Progenitor cell of endocrine pancreas (in vitro differentiated cells): ENCODE data around the gene ADAMTS6. TPM values are rescaled to one million over a fixed set of nuclear protein-coding genes. Genes with fewer than 3 reads are reported as not detected.

Experiments used
- DNase-seq: peaks from one replicate; pipeline ENCODE4 v3.0.0; 2021; ENCODE audit warnings: low spot score; ENCODE audit not compliant: unreplicated experiment
- H3K27ac Mint-ChIP-seq: 2 replicates; pipeline ENCODE4 v1.8.0; 2021; ENCODE audit warnings: mild to moderate bottlenecking, moderate library complexity, mixed read lengths
- H3K27me3 Mint-ChIP-seq: 2 replicates; pipeline ENCODE4 v1.8.0; 2021; ENCODE audit warnings: mixed read lengths
- H3K36me3 Mint-ChIP-seq: 2 replicates; pipeline ENCODE4 v1.8.0; 2022; ENCODE audit warnings: mixed read lengths; ENCODE audit not compliant: insufficient read depth
- H3K4me1 Mint-ChIP-seq: 2 replicates; pipeline ENCODE4 v1.8.0; 2021; ENCODE audit warnings: low read depth, mixed read lengths
- H3K4me3 Mint-ChIP-seq: 2 replicates; pipeline ENCODE4 v1.8.0; 2021; ENCODE audit warnings: low read depth, mild to moderate bottlenecking, moderate library complexity, mixed read lengths
- H3K9me3 Mint-ChIP-seq: 2 replicates; pipeline ENCODE4 v1.8.0; 2021; ENCODE audit warnings: low read depth, mixed read lengths
- total RNA-seq: library from RNA; stranded (reverse); gene quantifications from 2 replicates; pipeline ENCODE4 v1.2.1, GENCODE V29; 2021
- TF ChIP-seq, protein P1 (sequence below): fragments of 200-600 bp; sonication (generic); IDR thresholded peaks from one replicate; pipeline ENCODE4 v1.5.0; 2021; ENCODE audit warnings: antibody characterized with exemption, mild to moderate bottlenecking; ENCODE audit not compliant: unreplicated experiment

ADAMTS6 gene
- total RNA-seq, 1 donor from 2014 or later: 13.0 TPM

DNA sequence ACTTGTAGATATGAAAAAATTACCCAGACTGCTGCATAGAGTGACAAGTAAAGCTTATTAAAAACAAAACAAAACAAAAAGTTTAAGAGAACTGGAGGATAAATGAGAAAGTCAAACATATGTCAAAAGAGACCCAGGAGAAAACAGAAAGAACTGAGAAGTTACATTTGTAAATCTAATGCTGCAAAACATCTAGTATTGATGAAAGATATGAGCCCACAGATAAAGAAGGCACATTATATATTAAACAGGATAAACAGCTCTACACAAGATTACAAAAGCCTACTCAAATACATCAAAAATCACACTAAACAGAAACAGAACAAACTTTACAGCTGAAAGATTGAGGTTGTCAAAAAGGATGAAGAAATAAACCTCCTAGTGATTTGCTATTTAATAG, 55.1 kb downstream of the ADAMTS6 start:
- Mint-ChIP-seq H3K27me3 (no peaks in the 10 kb centered on the region), H3K4me3 (no peak overlapping the region), H3K4me1 (no peaks in the 10 kb centered on the region), H3K9me3 (peaks cover 7% of the 10 kb centered on the region), H3K36me3 (peaks cover 4% of the 10 kb centered on the region), H3K27ac (no peak overlapping the region)
- TF ChIP-seq, protein P1, sequence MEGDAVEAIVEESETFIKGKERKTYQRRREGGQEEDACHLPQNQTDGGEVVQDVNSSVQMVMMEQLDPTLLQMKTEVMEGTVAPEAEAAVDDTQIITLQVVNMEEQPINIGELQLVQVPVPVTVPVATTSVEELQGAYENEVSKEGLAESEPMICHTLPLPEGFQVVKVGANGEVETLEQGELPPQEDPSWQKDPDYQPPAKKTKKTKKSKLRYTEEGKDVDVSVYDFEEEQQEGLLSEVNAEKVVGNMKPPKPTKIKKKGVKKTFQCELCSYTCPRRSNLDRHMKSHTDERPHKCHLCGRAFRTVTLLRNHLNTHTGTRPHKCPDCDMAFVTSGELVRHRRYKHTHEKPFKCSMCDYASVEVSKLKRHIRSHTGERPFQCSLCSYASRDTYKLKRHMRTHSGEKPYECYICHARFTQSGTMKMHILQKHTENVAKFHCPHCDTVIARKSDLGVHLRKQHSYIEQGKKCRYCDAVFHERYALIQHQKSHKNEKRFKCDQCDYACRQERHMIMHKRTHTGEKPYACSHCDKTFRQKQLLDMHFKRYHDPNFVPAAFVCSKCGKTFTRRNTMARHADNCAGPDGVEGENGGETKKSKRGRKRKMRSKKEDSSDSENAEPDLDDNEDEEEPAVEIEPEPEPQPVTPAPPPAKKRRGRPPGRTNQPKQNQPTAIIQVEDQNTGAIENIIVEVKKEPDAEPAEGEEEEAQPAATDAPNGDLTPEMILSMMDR: no peak
- DNase-seq: no peak

DNA sequence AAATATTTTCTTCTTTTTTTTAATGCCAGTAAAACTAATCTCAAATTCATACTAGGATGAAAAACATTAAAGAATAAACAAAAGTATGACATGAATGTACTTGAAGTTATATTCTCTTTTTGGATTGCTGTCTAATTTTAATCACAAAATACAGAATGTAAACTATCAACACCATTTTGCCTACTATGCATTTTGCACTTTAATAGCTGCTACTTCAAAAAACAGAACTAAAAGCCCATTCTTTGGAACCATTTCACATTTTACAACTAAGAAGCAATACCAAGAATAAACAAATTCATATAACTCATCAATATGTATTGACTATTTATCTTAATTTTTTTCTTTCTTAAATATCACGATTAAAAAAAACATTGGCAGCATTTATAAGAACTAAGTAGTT, 58.1 kb downstream of the ADAMTS6 start:
- Mint-ChIP-seq H3K4me3 (no peak overlapping the region), H3K36me3 (peaks cover 18% of the 10 kb centered on the region), H3K9me3 (peaks cover 21% of the 10 kb centered on the region), H3K27ac (no peak overlapping the region), H3K4me1 (no peaks in the 10 kb centered on the region), H3K27me3 (no peaks in the 10 kb centered on the region)
- DNase-seq: no peak
- TF ChIP-seq, protein P1: no peak

DNA sequence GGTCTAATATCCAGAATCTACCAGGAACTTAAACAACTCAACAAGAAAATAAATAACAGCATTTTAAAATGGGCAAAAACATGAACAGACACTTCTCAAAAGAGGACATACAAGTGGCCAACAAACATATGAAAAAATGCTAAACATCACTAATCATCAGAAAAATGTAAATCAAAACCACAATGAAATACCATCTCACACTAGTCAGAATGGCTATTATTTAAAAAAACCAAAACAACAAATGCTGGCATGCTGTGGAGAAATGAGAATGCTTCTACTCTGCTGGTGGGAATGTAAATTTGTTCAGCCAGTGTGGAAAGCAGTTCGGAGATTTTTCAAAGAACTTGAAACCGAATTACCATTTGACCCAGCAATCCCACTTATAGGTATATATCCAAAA, 63.1 kb downstream of the ADAMTS6 start:
- Mint-ChIP-seq H3K36me3 (peaks cover 18% of the 10 kb centered on the region), H3K9me3 (peaks cover 31% of the 10 kb centered on the region), H3K4me1 (no peaks in the 10 kb centered on the region), H3K27me3 (no peaks in the 10 kb centered on the region), H3K27ac (no peak overlapping the region), H3K4me3 (no peak overlapping the region)
- TF ChIP-seq, protein P1: no peak
- DNase-seq: no peak

DNA sequence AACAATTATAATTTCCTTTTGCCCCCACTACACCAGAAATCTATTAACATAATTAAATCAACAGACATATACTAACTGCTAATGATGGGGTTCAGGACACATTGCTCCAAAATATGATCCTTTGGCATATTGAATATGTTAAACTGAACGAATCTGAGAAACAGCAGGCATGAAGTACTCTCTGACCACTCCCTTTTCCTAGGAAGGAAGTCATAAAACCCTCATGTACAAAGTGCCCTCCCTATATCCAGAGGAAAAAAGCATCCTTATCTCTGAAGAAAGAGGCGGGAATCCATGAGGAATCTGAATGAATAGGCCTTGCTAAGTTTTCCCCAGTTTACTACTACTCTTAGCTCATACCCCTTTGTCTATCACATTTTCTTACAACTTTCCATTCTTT, 67.9 kb downstream of the ADAMTS6 start:
- no peak overlapping the region for H3K27ac Mint-ChIP-seq
- H3K4me3 Mint-ChIP-seq: no peak overlapping the region
- H3K9me3 Mint-ChIP-seq: peaks cover 14% of the 10 kb centered on the region
- no peaks in the 10 kb centered on the region for H3K4me1 Mint-ChIP-seq
- H3K27me3 Mint-ChIP-seq: no peaks in the 10 kb centered on the region
- TF ChIP-seq, protein P1: no peak
- DNase-seq: no peak
- H3K36me3 Mint-ChIP-seq: peaks cover 4% of the 10 kb centered on the region

DNA sequence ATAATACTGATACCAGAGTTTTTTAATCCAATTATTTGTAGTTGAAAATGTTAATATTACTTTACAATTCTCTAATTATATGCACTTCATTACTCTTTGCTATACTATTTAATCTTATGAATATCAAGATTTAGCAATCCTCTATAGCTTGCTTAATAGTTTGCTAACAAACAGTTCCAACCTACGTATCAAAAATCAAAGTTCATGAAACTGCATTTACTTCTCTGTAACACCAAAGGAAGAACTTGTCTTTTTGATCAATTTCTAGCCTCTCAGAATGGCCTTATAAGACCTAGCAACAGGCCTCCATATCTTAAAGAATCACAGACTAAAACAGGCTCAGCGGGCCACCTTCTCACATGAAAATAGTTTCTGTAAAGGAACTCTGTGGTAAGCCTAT, 68.9 kb downstream of the ADAMTS6 start:
- Mint-ChIP-seq H3K4me1 (no peaks in the 10 kb centered on the region), H3K27me3 (no peaks in the 10 kb centered on the region), H3K27ac (no peak overlapping the region), H3K4me3 (no peak overlapping the region), H3K9me3 (peaks cover 10% of the 10 kb centered on the region), H3K36me3 (peaks cover 2% of the 10 kb centered on the region)
- DNase-seq: no peak
- TF ChIP-seq, protein P1: no peak

DNA sequence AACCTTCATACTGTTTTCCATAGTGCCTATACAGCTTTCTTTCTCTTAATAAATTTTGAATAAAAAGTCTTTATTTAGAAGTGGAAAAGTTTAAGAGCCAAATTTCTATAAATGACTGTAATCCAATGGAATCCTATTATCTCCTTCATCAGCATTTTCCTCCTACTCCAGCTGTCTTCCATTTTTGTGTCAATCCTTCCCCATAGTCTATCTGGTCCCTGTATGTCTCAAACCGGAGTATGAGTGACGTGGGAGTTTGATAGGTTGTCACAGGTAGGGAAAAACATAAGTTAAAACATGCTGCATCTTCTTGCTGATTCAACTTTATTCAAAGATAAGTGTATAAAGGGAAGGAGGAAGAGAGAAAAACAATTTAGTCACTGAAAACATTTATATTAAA, 70.4 kb downstream of the ADAMTS6 start:
- no peaks in the 10 kb centered on the region for H3K27me3 Mint-ChIP-seq
- H3K9me3 Mint-ChIP-seq: peaks cover 5% of the 10 kb centered on the region
- TF ChIP-seq, protein P1: no peak

More for the DNA sequence above, 70.4 kb downstream of the ADAMTS6 start:
- no peaks in the 10 kb centered on the region for H3K4me1 Mint-ChIP-seq
- no peak overlapping the region for H3K4me3 Mint-ChIP-seq
- no peak overlapping the region for H3K27ac Mint-ChIP-seq
- DNase-seq: no peak
- H3K36me3 Mint-ChIP-seq: peaks cover 5% of the 10 kb centered on the region
